ENCODE measurements around the gene ABCF2.

The ABCF2 gene

GRCh38 chr7:151225948-151226510 lies 976 bp downstream of the ABCF2 start:
- DNase-seq (ENCODE audit: low read depth, low spot score) = no peak

- no peak for DNase-seq (ENCODE audit: low read depth, low spot score)
These were observed 3.3 kb downstream of the ABCF2 start for GRCh38 chr7:151223728-151224127.

DNA sequence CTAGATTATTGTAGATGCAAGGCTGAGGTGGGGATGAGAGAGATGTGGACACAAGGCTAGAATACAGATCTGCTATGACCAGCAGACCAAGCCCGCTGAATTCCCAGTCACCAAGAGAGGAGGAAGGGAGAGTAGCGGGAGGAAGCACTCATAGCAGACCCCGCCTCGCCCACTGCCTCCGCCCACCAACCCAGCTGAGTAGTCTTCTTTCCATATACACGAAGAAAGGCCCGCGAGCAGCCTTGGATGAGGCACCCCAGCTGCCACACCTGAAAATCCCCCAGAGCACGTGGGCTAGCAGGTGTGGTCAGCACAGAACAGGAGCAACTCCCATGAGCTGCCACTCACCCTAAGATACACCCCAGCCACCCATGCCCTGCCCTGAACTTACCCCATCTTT lies 8.8 kb downstream of the ABCF2 start:
- DNase-seq (ENCODE audit: low read depth, low spot score) = no peak

GRCh38 chr7:151215396-151215795 lies 11.6 kb downstream of the ABCF2 start:
- DNase-seq (ENCODE audit: low read depth, low spot score) = no peak

DNA sequence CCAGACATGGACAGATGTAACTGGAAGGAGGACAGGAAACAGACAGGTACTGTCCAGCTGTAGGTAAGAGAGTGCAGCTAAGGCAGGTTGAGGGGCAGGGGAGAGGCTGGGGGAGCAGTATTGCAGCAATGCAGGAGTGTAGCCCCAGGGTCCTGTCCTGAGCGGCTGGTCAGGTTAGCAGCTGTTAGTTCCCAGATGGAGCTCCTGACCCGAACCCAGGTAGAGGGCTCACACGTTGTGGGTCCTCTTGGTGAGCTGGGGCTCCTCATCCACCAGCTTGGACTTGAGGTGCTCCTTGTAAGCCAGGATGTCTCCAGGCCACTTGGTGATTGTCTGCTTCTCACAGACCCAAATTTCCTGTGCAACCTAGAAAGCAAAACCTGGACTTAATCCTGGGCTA lies 13.2 kb downstream of the ABCF2 start:
- DNase-seq (ENCODE audit: low read depth, low spot score) = no peak

DNA sequence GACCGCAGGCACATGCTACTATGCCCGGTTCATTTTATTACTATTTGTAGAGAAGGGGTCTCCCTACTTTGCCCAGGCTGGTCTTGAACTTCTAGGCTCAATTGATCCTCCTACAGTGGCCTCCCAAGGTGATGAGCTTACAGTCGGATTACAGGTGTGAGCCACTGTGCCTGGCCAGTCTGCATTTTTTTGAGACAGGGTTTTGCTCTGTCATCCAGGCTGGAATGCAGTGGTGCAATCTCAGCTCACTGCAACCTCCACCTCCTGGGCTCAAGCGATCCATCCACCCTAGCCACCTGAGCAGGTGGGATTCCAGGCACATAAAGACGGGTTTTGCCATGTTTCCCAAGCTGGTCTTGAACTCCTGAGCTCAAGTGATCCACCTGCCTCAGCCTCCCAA lies 14.4 kb downstream of the ABCF2 start:
- DNase-seq (ENCODE audit: low read depth, low spot score) = no peak

DNA sequence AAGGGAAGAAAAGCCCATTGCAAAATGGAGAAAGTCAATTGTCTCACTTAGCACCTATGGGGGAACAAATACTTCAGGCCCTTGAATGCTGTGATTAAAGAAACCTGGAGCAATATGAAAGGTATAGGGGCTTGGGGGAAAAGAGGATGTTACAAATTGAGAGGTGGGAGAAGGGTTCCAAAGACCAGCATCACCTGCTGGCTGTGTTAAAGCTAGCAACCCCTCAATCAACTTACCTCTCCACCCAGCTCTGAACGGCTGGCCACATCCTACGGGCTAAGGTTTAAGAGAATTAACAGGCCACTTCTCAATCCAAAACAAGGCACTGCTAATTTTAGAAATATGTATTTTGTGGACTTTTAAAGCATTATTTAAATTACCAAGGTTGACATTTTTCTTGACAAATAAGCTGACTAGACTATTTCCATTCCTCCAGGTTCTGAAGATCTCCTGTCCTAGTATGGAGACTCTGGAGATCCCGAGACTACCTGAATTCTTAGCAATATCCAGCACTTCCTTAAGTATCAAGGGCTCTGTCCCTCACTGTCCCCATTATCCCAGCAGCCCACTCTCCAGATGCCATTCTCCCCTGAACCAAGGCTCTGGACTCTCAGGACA lies 15.7 kb downstream of the ABCF2 start:
- no peak for DNase-seq (ENCODE audit: low read depth, low spot score)

DNA sequence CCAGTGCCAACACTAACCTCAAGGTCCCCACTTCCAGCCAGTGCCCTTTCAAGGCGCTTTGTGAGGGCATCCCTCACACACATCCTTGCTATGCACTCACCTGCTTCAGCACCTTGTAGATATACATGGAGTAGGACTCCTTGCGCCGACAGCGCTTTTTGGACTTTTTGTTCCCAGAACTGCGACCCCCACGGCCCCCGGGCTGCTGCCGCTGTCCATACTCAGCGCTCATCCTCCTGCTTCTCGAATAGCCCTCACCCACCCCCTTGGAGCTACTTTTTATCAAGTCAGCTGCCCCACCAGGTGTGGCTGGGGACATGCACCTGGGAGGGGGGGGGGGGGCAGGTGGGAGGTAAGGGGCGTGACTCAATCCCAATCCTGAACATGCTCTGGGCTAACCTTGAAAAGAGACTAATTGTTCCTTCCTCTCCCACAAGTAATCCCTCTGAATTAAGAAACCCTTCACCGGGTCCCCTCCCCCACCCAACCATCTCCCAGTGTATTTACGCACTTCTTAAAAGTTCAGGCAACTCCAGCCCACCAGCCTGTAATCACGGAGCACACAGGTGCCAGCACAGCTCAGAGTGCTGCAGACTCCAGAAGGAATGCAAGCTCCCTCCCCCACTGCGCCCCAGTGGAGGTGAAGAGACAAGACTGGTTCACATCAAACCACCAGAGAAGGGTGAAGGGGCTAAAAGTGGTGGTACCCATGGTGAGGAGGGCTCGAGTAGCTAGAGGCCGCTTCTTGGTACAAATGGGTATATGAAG lies 16.7 kb downstream of the ABCF2 start, which contains the start of gene H2BK1:
Gene H2BK1, minus strand, starts transcription at position 402 of the 768 bp plus-strand sequence. Its CDS starts 170 bp downstream, at position 232.
- DNase-seq (ENCODE audit: low read depth, low spot score) = no peak

DNA sequence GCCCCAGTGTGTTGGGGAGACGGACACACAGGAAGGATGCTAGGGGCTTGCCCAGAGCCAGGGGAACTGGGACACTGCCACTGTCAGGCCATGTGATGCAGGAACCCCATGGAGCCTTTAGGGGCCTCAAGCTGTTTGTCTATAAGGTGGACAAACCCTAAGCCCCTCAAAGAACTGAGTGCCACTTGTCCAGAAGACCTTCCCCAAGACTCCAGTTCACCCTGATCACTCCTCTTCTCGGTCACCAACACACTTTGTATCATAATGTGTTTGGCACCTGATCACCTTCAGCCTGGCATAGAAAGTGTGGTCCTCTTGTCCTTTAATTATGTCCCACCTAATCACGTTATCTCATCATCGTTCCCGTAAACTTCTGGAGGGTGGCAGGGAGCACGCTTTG lies 17.4 kb downstream of the ABCF2 start:
- no peak for DNase-seq (ENCODE audit: low read depth, low spot score)

GRCh38 chr7:151208253-151208862 lies 18.6 kb downstream of the ABCF2 start:
- DNase-seq (ENCODE audit: low read depth, low spot score) = no peak

DNA sequence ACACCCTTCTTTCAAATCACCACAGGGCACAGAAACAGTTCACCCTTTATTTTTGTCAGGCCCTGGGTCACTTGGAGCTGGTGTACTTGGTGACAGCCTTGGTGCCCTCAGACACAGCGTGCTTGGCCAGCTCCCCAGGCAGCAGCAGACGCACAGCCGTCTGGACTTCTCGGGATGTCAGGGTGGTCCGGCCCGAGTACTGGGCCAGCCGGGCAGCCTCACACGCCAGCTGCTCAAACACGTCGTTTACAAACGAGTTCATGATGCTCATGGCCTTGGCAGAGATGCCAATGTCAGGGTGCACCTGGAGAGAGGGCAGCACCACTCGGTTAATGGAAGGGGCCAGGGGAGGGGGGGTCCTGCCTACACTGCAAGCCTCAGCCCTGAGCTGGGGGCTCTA lies 19.2 kb downstream of the ABCF2 start:
- DNase-seq (ENCODE audit: low read depth, low spot score) = no peak

GRCh38 chr7:151207315-151207714 lies 19.7 kb downstream of the ABCF2 start:
- no peak for DNase-seq (ENCODE audit: low read depth, low spot score)

DNA sequence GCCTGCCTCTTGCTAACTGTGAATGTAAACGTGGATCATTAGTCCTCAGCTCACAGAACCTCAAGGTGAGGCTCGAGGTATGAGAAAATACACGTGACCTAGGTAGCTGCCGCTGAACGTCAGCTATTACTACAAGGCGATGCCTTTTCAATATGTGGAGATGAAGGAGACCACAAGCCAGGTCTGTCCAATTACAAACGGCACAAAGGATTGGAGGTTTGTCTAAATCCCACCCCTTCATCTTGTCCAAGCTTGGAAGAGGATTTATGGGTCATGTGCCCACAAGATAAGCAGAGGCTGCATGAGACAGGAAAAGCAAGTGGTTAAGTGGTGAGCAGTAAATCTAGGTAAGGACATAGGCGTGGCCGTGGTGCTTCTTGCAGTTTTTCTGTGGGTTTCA lies 20.1 kb downstream of the ABCF2 start:
- DNase-seq (ENCODE audit: low read depth, low spot score) = no peak

DNA sequence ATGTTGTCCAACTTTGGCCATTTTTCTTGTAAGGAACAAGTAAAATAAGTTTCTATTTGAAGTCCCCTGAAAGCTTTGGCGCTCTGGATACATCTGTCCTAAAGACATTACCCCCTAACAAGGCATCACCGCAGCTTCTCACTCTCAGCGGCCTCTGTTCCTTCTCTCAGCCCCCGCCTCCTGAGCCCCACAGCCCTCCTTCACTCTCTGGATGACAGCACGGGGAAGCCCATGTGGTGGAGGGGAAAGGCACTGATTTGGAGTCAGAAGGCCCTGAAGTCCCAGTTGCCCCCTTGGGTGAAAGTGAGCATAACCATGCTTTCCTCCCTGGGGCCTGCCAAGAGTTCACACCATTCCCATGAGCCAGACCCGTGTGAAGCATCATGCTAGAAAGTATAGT lies 21.3 kb downstream of the ABCF2 start:
- DNase-seq (ENCODE audit: low read depth, low spot score) = no peak

DNA sequence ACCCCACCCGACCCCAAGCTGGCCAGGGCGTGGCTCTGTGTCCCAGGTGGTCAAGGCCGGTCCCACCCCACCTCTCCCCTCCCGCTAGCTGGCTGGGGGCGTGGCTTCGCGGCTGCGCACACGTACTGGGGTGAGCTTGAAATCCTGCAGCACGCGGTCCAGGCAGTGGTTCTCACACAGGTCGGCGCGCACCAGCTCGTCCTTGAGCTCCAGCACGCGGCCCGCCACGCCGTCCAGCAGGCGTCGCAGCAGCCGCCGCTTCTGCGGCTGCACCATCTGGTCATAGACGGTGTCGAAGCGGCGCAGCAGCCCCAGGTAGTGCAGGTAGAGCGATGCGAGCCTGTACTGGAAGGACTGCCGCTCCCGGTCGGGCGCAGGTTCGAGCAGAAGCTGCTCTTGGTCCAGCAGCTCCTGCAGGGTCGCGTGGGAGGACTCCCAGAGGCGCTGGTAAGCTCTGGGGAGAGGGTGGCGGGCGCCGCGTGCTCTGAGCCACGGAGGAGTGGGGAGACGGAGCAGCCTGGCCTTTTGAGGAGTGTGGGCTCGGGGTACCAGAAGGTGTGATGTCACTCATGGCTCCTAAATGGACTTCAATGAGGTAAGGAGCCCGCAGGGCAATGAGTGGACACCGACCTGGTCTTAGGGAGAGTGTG lies 22.5 kb downstream of the ABCF2 start:
- peak; percentile 68 for DNase-seq (ENCODE audit: low read depth, low spot score)

GRCh38 chr7:151202836-151203235 lies 24.2 kb downstream of the ABCF2 start:
- no peak for DNase-seq (ENCODE audit: low read depth, low spot score)

DNA sequence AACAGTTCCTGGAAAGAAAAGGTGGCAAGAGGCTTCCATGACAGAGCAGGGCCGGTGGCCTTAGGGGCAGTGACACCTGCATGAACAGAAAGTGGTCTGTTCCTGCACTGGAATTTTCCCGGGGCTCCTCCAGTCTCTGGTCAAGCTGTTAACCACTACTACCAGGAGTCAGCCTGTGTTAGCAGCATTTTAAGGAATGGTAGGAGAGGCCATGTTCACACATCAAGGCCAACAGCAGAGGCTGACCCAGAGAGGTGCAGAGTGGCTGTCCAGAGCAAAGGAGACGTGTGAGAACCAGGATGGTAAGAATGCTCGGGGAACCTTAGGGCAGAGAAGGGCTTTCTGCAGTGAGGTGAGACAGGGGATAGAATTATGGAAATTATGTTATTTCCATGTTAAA lies 25.3 kb downstream of the ABCF2 start:
- no peak for DNase-seq (ENCODE audit: low read depth, low spot score)

- no peak for DNase-seq (ENCODE audit: low read depth, low spot score)
These were observed 25.7 kb downstream of the ABCF2 start for GRCh38 chr7:151201344-151201743.

DNA sequence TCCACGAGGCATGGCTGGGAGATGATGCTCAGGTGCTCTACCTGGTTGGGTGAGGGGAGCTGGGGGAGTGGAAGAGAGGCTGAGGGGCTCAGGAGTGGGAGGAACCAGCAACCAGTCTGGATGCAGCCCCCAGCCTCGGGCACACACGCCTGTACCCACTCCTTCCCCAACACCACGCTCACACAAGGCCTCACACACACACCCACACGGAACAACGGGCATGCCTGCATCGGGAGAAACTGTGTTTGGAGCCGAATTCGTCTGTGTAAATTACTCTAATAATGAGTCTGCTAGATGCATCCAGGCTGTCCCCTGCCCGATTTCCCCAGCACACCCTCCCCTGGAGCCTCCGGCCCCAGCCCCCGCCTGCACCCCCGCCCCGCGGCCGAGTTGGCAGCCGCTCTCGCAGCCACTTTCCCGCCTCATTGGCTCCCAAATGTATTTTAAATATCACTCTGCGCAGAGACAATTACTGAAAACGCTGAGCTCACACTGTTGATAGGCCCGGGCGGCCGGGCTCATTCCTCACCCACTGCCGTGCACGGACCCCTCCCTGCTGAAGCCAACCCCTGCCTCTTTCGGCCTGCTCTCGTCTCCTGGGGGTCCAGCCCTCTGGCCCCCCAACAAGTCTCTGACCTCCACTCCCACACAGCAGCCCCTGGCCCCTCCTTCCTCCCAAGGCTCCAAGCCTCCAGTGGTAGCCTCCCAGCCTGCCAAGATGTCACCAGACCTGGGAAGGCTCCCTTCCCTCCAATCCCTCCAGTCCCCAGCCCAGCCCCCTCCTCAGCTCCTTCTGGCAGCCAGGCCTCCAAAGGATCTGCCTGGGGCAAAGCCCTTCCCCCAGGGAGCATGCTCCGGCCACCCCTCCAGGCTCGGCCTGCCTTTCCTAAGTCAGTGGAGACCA lies 27.8 kb downstream of the ABCF2 start:
- DNase-seq (ENCODE audit: low read depth, low spot score) = peak; percentile 85

DNA sequence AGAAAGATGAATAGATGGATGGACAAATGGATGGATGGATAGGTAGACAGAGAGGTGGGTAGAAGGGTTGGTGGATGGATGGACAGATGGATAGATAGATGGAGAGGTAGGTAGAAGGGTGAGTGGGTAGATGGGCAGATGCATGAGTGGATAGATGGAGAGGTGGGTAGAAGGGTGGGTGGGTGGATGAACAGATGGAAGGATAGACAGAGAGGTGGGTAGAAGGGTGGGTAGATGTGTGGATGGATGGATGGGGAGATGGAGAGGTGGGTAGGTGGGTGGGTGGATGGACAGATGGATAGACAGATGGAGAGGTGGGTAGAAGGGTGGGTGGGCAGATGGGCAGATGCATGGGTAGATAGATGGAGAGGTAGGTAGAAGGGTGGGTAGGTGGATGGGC lies 29.1 kb downstream of the ABCF2 start:
- DNase-seq (ENCODE audit: low read depth, low spot score) = no peak
